Thymus (tissue), 11 donors: ENCODE data around the gene MTCL3. TPM values are rescaled to one million over a fixed set of nuclear protein-coding genes. Genes with fewer than 3 reads are reported as not detected.
"Not testable (repeated sequence)": the region's sequence is repeated elsewhere in the genome, so short reads cannot be mapped to it uniquely, and the experiment has no call there.

Experiments
- DNase-seq, 9 donors: peaks; one replicate each; pipeline ENCODE4 v3.0.0-alpha.2; 2013; ENCODE audit warnings: low spot score in 9 of 9, low read depth in 6 of 9, missing footprints in 1 of 9
- H3K27ac ChIP-seq, 2 donors: one replicate each; pipeline ENCODE4 v1.5.1; 2013; ENCODE audit warnings: control low read depth in 1 of 2, low read depth in 1 of 2, low read length in 1 of 2, mild to moderate bottlenecking in 1 of 2, moderate library complexity in 1 of 2
- H3K27me3 ChIP-seq, 2 donors: one replicate each; pipeline ENCODE4 v1.5.1; 2013; ENCODE audit warnings: low read length in 1 of 2; ENCODE audit not compliant: control insufficient read depth in 2 of 2, insufficient read depth in 1 of 2
- H3K36me3 ChIP-seq, 2 donors: one replicate each; pipeline ENCODE4 v1.5.1; 2013; ENCODE audit warnings: low read length in 1 of 2, mild to moderate bottlenecking in 1 of 2, moderate library complexity in 1 of 2; ENCODE audit not compliant: control insufficient read depth in 2 of 2, insufficient read depth in 2 of 2
- H3K4me1 ChIP-seq, 2 donors: one replicate each; pipeline ENCODE4 v1.5.1; 2013; ENCODE audit warnings: low read length in 2 of 2; ENCODE audit not compliant: control insufficient read depth in 2 of 2, insufficient read depth in 2 of 2
- H3K4me3 ChIP-seq, 2 donors: one replicate each; pipeline ENCODE4 v1.5.1; 2013; ENCODE audit warnings: low read length in 2 of 2, control low read depth in 1 of 2, mild to moderate bottlenecking in 1 of 2
- H3K9me3 ChIP-seq, 2 donors: one replicate each; pipeline ENCODE4 v1.5.1; 2013; ENCODE audit warnings: low read length in 1 of 2, mild to moderate bottlenecking in 1 of 2; ENCODE audit not compliant: control insufficient read depth in 2 of 2, insufficient read depth in 1 of 2
- WGBS: extraction: QIAGEN DNeasy Blood & Tissue Kit; methylation state at CpG from one replicate; pipeline ENCODE4 v1.1.7; 2013; 5-methylcytosine and 5-hydroxymethylcytosine counted together
- polyA plus RNA-seq: library from polyadenylated mRNA; stranded (reverse); fragments of 200-250 nt; gene quantifications from one replicate; pipeline ENCODE4 v1.2.3, GENCODE V29; 2013
- total RNA-seq: library from RNA; stranded (reverse); fragments of 120-200 nt; gene quantifications from one replicate; pipeline ENCODE4 v1.2.4, GENCODE V29; 2013
- donor health status: healthy.

Gene MTCL3

GRCh38 chr6:127435626-127436220, 83.4 kb downstream of the MTCL3 start:
- H3K27me3 ChIP-seq: no peaks in the 10 kb centered on the region
- 94% methylated on average over 7 of the region's 7 CpGs for WGBS
- no peak overlapping the region for H3K4me3 ChIP-seq
- DNase-seq: no peak
- H3K9me3 ChIP-seq: no peaks in the 10 kb centered on the region
- no peaks in the 10 kb centered on the region for H3K4me1 ChIP-seq
- no peak overlapping the region for H3K27ac ChIP-seq
- no peaks in the 10 kb centered on the region for H3K36me3 ChIP-seq

GRCh38 chr6:127434651-127435050, 84.5 kb downstream of the MTCL3 start:
- H3K27ac ChIP-seq: no peak overlapping the region
- H3K4me3 ChIP-seq: no peak overlapping the region
- no peaks in the 10 kb centered on the region for H3K36me3 ChIP-seq
- no peaks in the 10 kb centered on the region for H3K9me3 ChIP-seq
- DNase-seq: no peak
- H3K4me1 ChIP-seq: no peaks in the 10 kb centered on the region
- no peaks in the 10 kb centered on the region for H3K27me3 ChIP-seq

- H3K36me3 ChIP-seq, H3K9me3 ChIP-seq, DNase-seq, H3K27me3 ChIP-seq, H3K4me1 ChIP-seq, H3K4me3 ChIP-seq, H3K27ac ChIP-seq: not testable (repeated sequence)
- WGBS: 86% methylated on average over 9 of the region's 9 CpGs
Observed at GRCh38 chr6:127428562-127428961, 90.6 kb downstream of the MTCL3 start.

- WGBS: 43% methylated on average over 2 of the region's 2 CpGs
- no peaks in the 10 kb centered on the region for H3K27me3 ChIP-seq
- no peak overlapping the region for H3K4me3 ChIP-seq
- H3K9me3 ChIP-seq: peaks cover 0 to 6% of the 10 kb centered on the region in 2 donors
- H3K27ac ChIP-seq: no peak overlapping the region
- DNase-seq: no peak
- no peaks in the 10 kb centered on the region for H3K36me3 ChIP-seq
- H3K4me1 ChIP-seq: no peaks in the 10 kb centered on the region
Observed at GRCh38 chr6:127423921-127424320, 95.2 kb downstream of the MTCL3 start.

Other genes starting within 250 kb of the MTCL3 start
- 54.8 TPM for gene ECHDC1, start 175.7 kb downstream of the MTCL3 start, total RNA-seq
- gene ECHDC1, start 175.7 kb downstream of the MTCL3 start, polyA plus RNA-seq: 51.5 TPM
- 0.52 TPM for gene KIAA0408, start 59.9 kb downstream of the MTCL3 start, total RNA-seq
- gene KIAA0408, start 59.9 kb downstream of the MTCL3 start, polyA plus RNA-seq: 1.0 TPM
- 0.05 TPM for gene C6orf58, start 57.8 kb upstream of the MTCL3 start, total RNA-seq
- gene C6orf58, start 57.8 kb upstream of the MTCL3 start, polyA plus RNA-seq: 0.25 TPM